H1 (cell line): ENCODE measurements around the gene CMSS1. TPM values are rescaled to one million over a fixed set of nuclear protein-coding genes. Genes with fewer than 3 reads are reported as not detected.

Source experiments
- ATF3 ChIP-seq: IDR thresholded peaks from 2 replicates; pipeline ENCODE4 v1.6.1; 2011; ENCODE audit warnings: low read depth, mild to moderate bottlenecking, low read length; ENCODE audit not compliant: insufficient read depth
- KDM4A ChIP-seq: IDR thresholded peaks from one replicate; pipeline ENCODE4 v1.7.1; 2012; ENCODE audit warnings: low read depth, mild to moderate bottlenecking, moderate library complexity, low read length, inconsistent platforms; ENCODE audit not compliant: severe bottlenecking
- NANOG ChIP-seq: IDR thresholded peaks from 2 replicates; pipeline ENCODE4 v1.6.1; 2011; ENCODE audit warnings: low read length, low read depth, mild to moderate bottlenecking, inconsistent platforms; ENCODE audit not compliant: insufficient read depth, poor library complexity, severe bottlenecking
- polyA plus RNA-seq, 7 experiments: library from polyadenylated mRNA; depleted of rRNA in 3 of 7; stranded (reverse) in 5 of 7; unstranded in 2 of 7; fragments of >200 nt in 5 of 7; fragments of 200-250 nt in 2 of 7; gene quantifications; 1 replicate in 5 of 7; 2 replicates in 1 of 7; 4 replicates in 1 of 7; pipeline versions ENCODE4 v1.2.1 to v1.2.3, GENCODE V29; 2011 to 2013; ENCODE audit warnings: missing spikeins in 2 of 7, mixed read lengths in 2 of 7
- total RNA-seq: library from RNA; stranded (reverse); fragmentation: NEBNext Ultra II Directional; extraction: Animal tissue kit (Norgen Biotek cat#: 25700); gene quantifications from 2 replicates; pipeline ENCODE4 v1.2.1, GENCODE V29; 2021

Gene CMSS1
- total and polyA plus RNA-seq, 2 of the 8 experiments (the other 6 are each of a cell fraction or from before 2014, with no cell fraction given) = 15.2 to 75.1 TPM

- TF ChIP-seq NANOG (no peak), ATF3 (no peak), KDM4A (no peak)
Measured at GRCh38 chr3:99850608-99851007, 32.9 kb downstream of the CMSS1 start (continued).
